IMR-90 (cell line): ENCODE data around the gene FXYD6. TPM values are rescaled to one million over a fixed set of nuclear protein-coding genes. Genes with fewer than 3 reads are reported as not detected.

Source experiments
- ATAC-seq: fragments of 200-7000 bp; cut with Tn5 transposase; 2 replicates; pipeline ENCODE4 v1.9.1; 2020; ENCODE audit warnings: low read depth, mild to moderate bottlenecking, moderate library complexity
- BruUV-seq: library from RNA; stranded (reverse); fragments of 400-500 nt; replicated peaks from 2 replicates; lab custom pipeline; 2021; lab: Mats Ljungman, UMichigan
- CTCF ChIA-PET: fragments of 300-600 bp; formaldehyde crosslinking; extraction: SDS; loops from one replicate; lab custom pipeline; 2021; ENCODE audit warnings: antibody characterized with exemption; lab: Yijun Ruan, JAX
- POLR2A ChIA-PET: fragments of 300-600 bp; sonication (Branson Sonifier 250); formaldehyde crosslinking; loops from one replicate; lab custom pipeline; 2022; ENCODE audit warnings: antibody characterized with exemption; ENCODE audit not compliant: unreplicated experiment; lab: Charles Lee
- DNase-seq: peaks from one replicate; pipeline ENCODE4 v3.0.0; 2013
- H2AFZ ChIP-seq: replicated peaks from 2 replicates; pipeline ENCODE3; 2013; ENCODE audit warnings: low read length, mild to moderate bottlenecking; ENCODE audit not compliant: poor library complexity
- H2AK5ac ChIP-seq: 2 replicates; pipeline ENCODE4 v1.6.1; 2013; ENCODE audit warnings: low read depth, low read length, inconsistent platforms
- H2AK9ac ChIP-seq: replicated peaks from 2 replicates; pipeline ENCODE3; 2013; ENCODE audit warnings: mild to moderate bottlenecking, low read depth, low read length, moderate library complexity; ENCODE audit not compliant: poor library complexity
- H2BK120ac ChIP-seq: 2 replicates; pipeline ENCODE4 v1.6.1; 2013; ENCODE audit warnings: low read depth, low read length, inconsistent platforms
- H2BK15ac ChIP-seq: 3 replicates; pipeline ENCODE4 v1.6.1; 2013; ENCODE audit warnings: low read depth, low read length, inconsistent platforms
- H2BK20ac ChIP-seq: 2 replicates; pipeline ENCODE4 v1.6.1; 2013; ENCODE audit warnings: low read depth, mild to moderate bottlenecking, inconsistent platforms, low read length, moderate library complexity
- H2BK5ac ChIP-seq: 2 replicates; pipeline ENCODE4 v1.6.1; 2013; ENCODE audit warnings: mild to moderate bottlenecking, low read depth, low read length, inconsistent platforms; ENCODE audit not compliant: poor library complexity, severe bottlenecking
- H3K14ac ChIP-seq: replicated peaks from 2 replicates; pipeline ENCODE4 v1.6.1; 2013; ENCODE audit warnings: low read depth, low read length, inconsistent platforms
- H3K18ac ChIP-seq: 2 replicates; pipeline ENCODE4 v1.6.1; 2013; ENCODE audit warnings: low read depth, low read length, control low read depth
- H3K23ac ChIP-seq: 2 replicates; pipeline ENCODE4 v1.6.1; 2013; ENCODE audit warnings: low read depth, low read length, inconsistent platforms
- H3K27ac ChIP-seq: 2 replicates; pipeline ENCODE4 v1.5.1; 2013; ENCODE audit warnings: mild to moderate bottlenecking, control low read depth, low read length; ENCODE audit not compliant: insufficient read depth
- H3K27me3 ChIP-seq: 2 replicates; pipeline ENCODE4 v1.6.1; 2013; ENCODE audit warnings: low read length; ENCODE audit not compliant: control insufficient read depth, insufficient read depth
- H3K36me3 ChIP-seq: 2 replicates; pipeline ENCODE4 v1.6.1; 2013; ENCODE audit warnings: low read length, mixed read lengths; ENCODE audit not compliant: control insufficient read depth, insufficient read depth
- H3K4ac ChIP-seq: 2 replicates; pipeline ENCODE4 v1.6.1; 2013; ENCODE audit warnings: low read depth, low read length, inconsistent platforms
- H3K4me1 ChIP-seq: 2 replicates; pipeline ENCODE4 v1.6.1; 2013; ENCODE audit warnings: low read length, mixed read lengths; ENCODE audit not compliant: control insufficient read depth, insufficient read depth
- H3K4me2 ChIP-seq: 2 replicates; pipeline ENCODE4 v1.6.1; 2013; ENCODE audit warnings: low read depth, mild to moderate bottlenecking, control low read depth, low read length, moderate library complexity
- H3K4me3 ChIP-seq: 2 replicates; pipeline ENCODE4 v1.5.1; 2013; ENCODE audit warnings: low read depth, mild to moderate bottlenecking, control low read depth, low read length, moderate library complexity; ENCODE audit not compliant: insufficient read depth
- H3K56ac ChIP-seq: 2 replicates; pipeline ENCODE4 v1.6.1; 2013; ENCODE audit warnings: low read length, inconsistent platforms; ENCODE audit not compliant: insufficient read depth; ENCODE audit errors: extremely low read depth
- H3K79me1 ChIP-seq, 2 experiments: 2 replicates each; pipeline ENCODE4 v1.6.1; 2013; ENCODE audit warnings: low read length in 2 of 2, inconsistent platforms in 1 of 2, low read depth in 1 of 2
- H3K9ac ChIP-seq: 2 replicates; pipeline ENCODE4 v1.6.1; 2013; ENCODE audit warnings: low read depth, low read length, control low read depth
- H3K9me1 ChIP-seq: 2 replicates; pipeline ENCODE4 v1.6.1; 2013; ENCODE audit warnings: low read length, inconsistent platforms; ENCODE audit not compliant: insufficient read depth
- H3K9me3 ChIP-seq: 2 replicates; pipeline ENCODE4 v1.6.1; 2013; ENCODE audit warnings: low read length; ENCODE audit not compliant: control insufficient read depth, insufficient read depth
- H4K20me1 ChIP-seq: 2 replicates; pipeline ENCODE4 v1.6.1; 2013; ENCODE audit warnings: low read length, inconsistent platforms; ENCODE audit not compliant: insufficient read depth
- H4K5ac ChIP-seq: 2 replicates; pipeline ENCODE4 v1.6.1; 2013; ENCODE audit warnings: mild to moderate bottlenecking, low read depth, low read length, control low read depth
- H4K8ac ChIP-seq, 2 experiments: 2 replicates each; pipeline ENCODE4 v1.6.1; 2013; ENCODE audit warnings: low read depth in 2 of 2, low read length in 2 of 2, control low read depth in 1 of 2, inconsistent platforms in 1 of 2
- H4K91ac ChIP-seq: 2 replicates; pipeline ENCODE4 v1.6.1; 2013; ENCODE audit warnings: low read depth, low read length, inconsistent platforms; ENCODE audit not compliant: insufficient read depth
- BHLHE40 ChIP-seq: fragments of 150-350 bp; IDR thresholded peaks from 2 replicates; pipeline ENCODE4 v1.6.1; 2016; ENCODE audit warnings: mild to moderate bottlenecking, low read depth, low read length
- CEBPB ChIP-seq: IDR thresholded peaks from 2 replicates; pipeline ENCODE4 v1.6.1; 2012; ENCODE audit warnings: low read depth, low read length, improper control_type of control experiment
- CHD1 ChIP-seq: IDR thresholded peaks from 2 replicates; pipeline ENCODE4 v1.6.1; 2012; ENCODE audit warnings: low read depth, low read length, improper control_type of control experiment
- CTCF ChIP-seq: conservative IDR thresholded peaks from 2 replicates; pipeline ENCODE4 v1.5.1; 2012; ENCODE audit warnings: mild to moderate bottlenecking, low read depth, low read length, improper control_type of control experiment
- FOS ChIP-seq: fragments of 150-350 bp; IDR thresholded peaks from 2 replicates; pipeline ENCODE4 v1.6.1; 2016; ENCODE audit warnings: low read depth, low read length
- MAZ ChIP-seq: IDR thresholded peaks from 2 replicates; pipeline ENCODE4 v1.6.1; 2012; ENCODE audit warnings: low read depth, mild to moderate bottlenecking, low read length, improper control_type of control experiment, moderate library complexity, borderline replicate concordance
- MXI1 ChIP-seq: IDR thresholded peaks from 2 replicates; pipeline ENCODE4 v1.6.1; 2012; ENCODE audit warnings: low read depth, mild to moderate bottlenecking, low read length, moderate library complexity, borderline replicate concordance
- NFE2L2 ChIP-seq: fragments of 150-350 bp; IDR thresholded peaks from 2 replicates; pipeline ENCODE4 v1.6.1; 2016; ENCODE audit warnings: low read depth, mild to moderate bottlenecking, low read length
- POLR2A ChIP-seq: IDR thresholded peaks from 2 replicates; pipeline ENCODE4 v1.6.1; 2012; ENCODE audit warnings: mild to moderate bottlenecking, low read depth, low read length
- RAD21 ChIP-seq: IDR thresholded peaks from 2 replicates; pipeline ENCODE4 v1.6.1; 2012; ENCODE audit warnings: low read length, improper control_type of control experiment
- RCOR1 ChIP-seq: IDR thresholded peaks from 2 replicates; pipeline ENCODE4 v1.6.1; 2012; ENCODE audit warnings: mild to moderate bottlenecking, low read length, improper control_type of control experiment; ENCODE audit not compliant: insufficient replicate concordance
- RFX5 ChIP-seq: IDR thresholded peaks from 2 replicates; pipeline ENCODE4 v1.8.0; 2012; ENCODE audit warnings: low read depth, mild to moderate bottlenecking, low read length, moderate library complexity
- SMC3 ChIP-seq: fragments of 150-350 bp; IDR thresholded peaks from 2 replicates; pipeline ENCODE4 v1.6.1; 2016; ENCODE audit warnings: low read depth, mild to moderate bottlenecking, antibody characterized with exemption, low read length, moderate library complexity
- WGBS, 2 experiments: methylation state at CpG; one replicate each; pipeline versions ENCODE4 v1.1.5 to v1.1.7; 2013; ENCODE audit warnings: missing lambda C conversion rate in 2 of 2; ENCODE audit not compliant: insufficient read length in 1 of 2; ENCODE audit errors: extremely low coverage in 2 of 2; 5-methylcytosine and 5-hydroxymethylcytosine counted together
- dilution Hi-C: fragments of 300-500 bp; cut with HindIII; formaldehyde crosslinking; loops from one replicate; pipeline ENCODE4 v1.14.3; 2018; ENCODE audit warnings: low sequenced_read_pairs; ENCODE audit not compliant: unreplicated experiment
- in situ Hi-C: fragments of 300-500 bp; cut with MboI; formaldehyde crosslinking; loops from 3 replicates; pipeline ENCODE4 v1.14.3; 2019; ENCODE audit warnings: low sequenced_read_pairs, inconsistent platforms, mixed read lengths
- intact Hi-C: fragments of 100-400 bp; cut with micrococcal nuclease; formaldehyde crosslinking; loops from 2 replicates; pipeline ENCODE4 v1.10.0; 2022
- polyA plus RNA-seq, 3 experiments: library from polyadenylated mRNA; depleted of rRNA; stranded (reverse); fragments of >200 nt; gene quantifications; 2 replicates each; pipeline ENCODE4 v1.2.3, GENCODE V29; 2012; ENCODE audit warnings: low replicate concordance in 1 of 3
- total RNA-seq: library from RNA; depleted of rRNA; stranded (reverse); fragments of >200 nt; gene quantifications from 2 replicates; pipeline ENCODE4 v1.2.3, GENCODE V29; 2012
- TF ChIP-seq, protein P1 (sequence below): fragments of 150-350 bp; IDR thresholded peaks from 2 replicates; pipeline ENCODE4 v1.6.1; 2016; ENCODE audit warnings: low read depth, mild to moderate bottlenecking, low read length, moderate library complexity, borderline replicate concordance
- TF ChIP-seq, protein P2 (sequence below): fragments of 150-350 bp; IDR thresholded peaks from 2 replicates; pipeline ENCODE4 v1.6.1; 2017; ENCODE audit warnings: mild to moderate bottlenecking, antibody characterized with exemption, low read length, low read depth

Gene FXYD6
- total and polyA plus RNA-seq, 2 of the 4 experiments (the other 2 are of a cell fraction) = 0.32 TPM; not detected in 1

- no peak overlapping the region for H3K56ac ChIP-seq
- H3K9me3 ChIP-seq = no peaks in the 10 kb centered on the region
- H3K36me3 ChIP-seq = no peaks in the 10 kb centered on the region
- no peak overlapping the region for H3K9ac ChIP-seq
- H3K4me1 ChIP-seq = peaks cover 7% of the 10 kb centered on the region; the same call in 1 of the 2 replicates
- no peak overlapping the region for H3K27ac ChIP-seq
- H4K20me1 ChIP-seq = no peaks in the 10 kb centered on the region
- no peak overlapping the region for H2AK9ac ChIP-seq
- H3K79me1 ChIP-seq = no peaks in the 10 kb centered on the region
- no CpG with 5 or more reads among the region's 7 CpGs for WGBS, 2 experiments
- intact Hi-C loops (no loop called here), dilution Hi-C loops (no loop called here), in situ Hi-C loops (no loop called here)
- no peak overlapping the region for H2BK5ac ChIP-seq
- no peak overlapping the region for H2BK120ac ChIP-seq
- H3K27me3 ChIP-seq = peaks cover 9% of the 10 kb centered on the region; the same call in 1 of the 2 replicates
- ATAC-seq (no peak), DNase-seq (no peak)
- H4K8ac ChIP-seq = no peak overlapping the region
- no peak overlapping the region for H3K14ac ChIP-seq
- BruUV-seq = no TSS peak
- no peak overlapping the region for H2BK20ac ChIP-seq
- H3K4me2 ChIP-seq = no peak overlapping the region
- no peak overlapping the region for H4K91ac ChIP-seq
- H3K4me3 ChIP-seq = no peak overlapping the region
- H2BK15ac ChIP-seq = no peak overlapping the region
- 0 out of 2 replicates have a peak overlapping the region, but pooled peaks have one; percentile 65 for H3K4ac ChIP-seq
- H3K9me1 ChIP-seq = no peaks in the 10 kb centered on the region
- H2AK5ac ChIP-seq = no peak overlapping the region
- no peak overlapping the region for H3K23ac ChIP-seq
- no peak overlapping the region for H2AFZ ChIP-seq
- H4K5ac ChIP-seq = no peak overlapping the region
- H3K18ac ChIP-seq = no peak overlapping the region
- TF ChIP-seq CTCF (no peak), NFE2L2 (no peak), MXI1 (no peak), RFX5 (no peak), CHD1 (no peak), MAZ (no peak), RCOR1 (no peak), SMC3 (no peak), FOS (no peak), POLR2A (no peak), CEBPB (no peak), RAD21 (no peak), BHLHE40 (no peak)
- TF ChIP-seq, protein P1, sequence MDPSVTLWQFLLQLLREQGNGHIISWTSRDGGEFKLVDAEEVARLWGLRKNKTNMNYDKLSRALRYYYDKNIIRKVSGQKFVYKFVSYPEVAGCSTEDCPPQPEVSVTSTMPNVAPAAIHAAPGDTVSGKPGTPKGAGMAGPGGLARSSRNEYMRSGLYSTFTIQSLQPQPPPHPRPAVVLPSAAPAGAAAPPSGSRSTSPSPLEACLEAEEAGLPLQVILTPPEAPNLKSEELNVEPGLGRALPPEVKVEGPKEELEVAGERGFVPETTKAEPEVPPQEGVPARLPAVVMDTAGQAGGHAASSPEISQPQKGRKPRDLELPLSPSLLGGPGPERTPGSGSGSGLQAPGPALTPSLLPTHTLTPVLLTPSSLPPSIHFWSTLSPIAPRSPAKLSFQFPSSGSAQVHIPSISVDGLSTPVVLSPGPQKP = no peak
- TF ChIP-seq, protein P2, sequence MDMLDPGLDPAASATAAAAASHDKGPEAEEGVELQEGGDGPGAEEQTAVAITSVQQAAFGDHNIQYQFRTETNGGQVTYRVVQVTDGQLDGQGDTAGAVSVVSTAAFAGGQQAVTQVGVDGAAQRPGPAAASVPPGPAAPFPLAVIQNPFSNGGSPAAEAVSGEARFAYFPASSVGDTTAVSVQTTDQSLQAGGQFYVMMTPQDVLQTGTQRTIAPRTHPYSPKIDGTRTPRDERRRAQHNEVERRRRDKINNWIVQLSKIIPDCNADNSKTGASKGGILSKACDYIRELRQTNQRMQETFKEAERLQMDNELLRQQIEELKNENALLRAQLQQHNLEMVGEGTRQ = no peak
- POLR2A ChIA-PET = no interaction called here
- CTCF ChIA-PET = no interaction called here
These were observed 47.1 kb downstream of the FXYD6 start for GRCh38 chr11:117829369-117829725.
